Tibial artery (tissue), 4 donors: ENCODE data around the gene CREBRF.
"Not testable (repeated sequence)": the region's sequence is repeated elsewhere in the genome, so short reads cannot be mapped to it uniquely, and the experiment has no call there.

Experiments used
- DNase-seq, 2 donors: peaks; one replicate each; pipeline ENCODE4 v3.0.0-alpha.2; 2019
- H3K27ac ChIP-seq, 2 donors: fragments of 200-600 bp; sonication (generic) in 1 of 2; 1 replicate in 1 of 2; 2 replicates in 1 of 2; pipeline ENCODE4 v1.5.1; 2018 to 2019; ENCODE audit warnings: mild to moderate bottlenecking in 1 of 2
- H3K27me3 ChIP-seq, 2 donors: fragments of 200-600 bp; sonication (generic) in 1 of 2; one replicate each; pipeline versions ENCODE4 v1.5.1 to v1.6.0; 2016 to 2019
- H3K36me3 ChIP-seq, 3 donors: fragments of 200-600 bp; sonication (generic) in 2 of 3; one replicate each; pipeline ENCODE4 v1.5.1; 2016 to 2019; ENCODE audit warnings: mild to moderate bottlenecking in 2 of 3
- H3K4me1 ChIP-seq, 4 donors: fragments of 200-600 bp; sonication (generic) in 2 of 4; 1 replicate in 3 of 4; 2 replicates in 1 of 4; pipeline ENCODE4 v1.5.1; 2016 to 2019
- H3K4me3 ChIP-seq, 2 donors: fragments of 200-600 bp; sonication (generic) in 1 of 2; 1 replicate in 1 of 2; 2 replicates in 1 of 2; pipeline ENCODE4 v1.5.1; 2018 to 2019; ENCODE audit warnings: mild to moderate bottlenecking in 2 of 2
- H3K9me3 ChIP-seq, 3 donors: fragments of 200-600 bp; sonication (generic) in 1 of 3; one replicate each; pipeline ENCODE4 v1.5.1; 2016 to 2019
- CTCF ChIP-seq, 2 experiments: fragments of 200-600 bp in 1 of 2; fragments of 450-650 bp in 1 of 2; IDR thresholded peaks; one replicate each; pipeline ENCODE4 v1.5.1; 2017 to 2019; ENCODE audit warnings: antibody characterized with exemption in 2 of 2, mild to moderate bottlenecking in 1 of 2, moderate library complexity in 1 of 2
- intact Hi-C: fragments of 100-400 bp; cut with DNase I; formaldehyde crosslinking; loops from one replicate; pipeline ENCODE4 v1.15.0; 2023; ENCODE audit warnings: low total_unique reads

The CREBRF gene

DNA sequence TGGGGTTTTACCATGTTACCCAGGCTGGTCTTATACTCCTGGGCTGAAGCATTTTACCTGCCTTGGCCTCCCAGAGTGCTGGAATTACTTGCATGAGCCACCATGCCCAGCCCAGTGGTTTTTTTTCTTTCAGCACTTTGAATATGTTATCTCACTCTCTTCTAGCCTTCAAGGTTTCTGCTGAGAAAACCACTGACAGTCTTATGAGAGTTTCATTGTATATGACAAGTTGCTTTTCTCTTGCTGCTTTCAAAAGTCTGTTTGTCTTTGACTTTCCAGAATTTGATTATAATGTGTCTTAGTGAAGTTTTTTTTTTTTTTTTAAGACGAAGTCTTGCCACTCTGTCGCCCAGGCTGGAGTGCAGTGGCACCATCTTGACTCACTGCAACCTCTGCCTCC is 45.1 kb downstream of the CREBRF start:
- no peak for DNase-seq
- intact Hi-C loops: no loop called here
- Histone ChIP-seq H3K4me1 (peaks cover 0 to 37% (median 16%) of the 10 kb centered on the region in 4 donors), H3K9me3 (no peaks in the 10 kb centered on the region), H3K27me3 (no peaks in the 10 kb centered on the region), H3K36me3 (peaks cover 7 to 11% (median 8%) of the 10 kb centered on the region in 3 donors), H3K27ac (no peak overlapping the region), H3K4me3 (no peak overlapping the region)
- no peak for TF ChIP-seq CTCF (IDR thresholded peaks at IDR 0.05)

- H3K4me1 ChIP-seq: peaks cover 0 to 20% (median 10%) of the 10 kb centered on the region in 4 donors
- peaks cover 9 to 11% (median 9%) of the 10 kb centered on the region in 3 donors for H3K36me3 ChIP-seq
- H3K27ac ChIP-seq: no peak overlapping the region
- intact Hi-C loops: no loop called here
- no peaks in the 10 kb centered on the region for H3K27me3 ChIP-seq
- no peak overlapping the region for H3K4me3 ChIP-seq
- no peak for DNase-seq
- H3K9me3 ChIP-seq: no peaks in the 10 kb centered on the region
- no peak for TF ChIP-seq CTCF (IDR thresholded peaks at IDR 0.05)
These were observed 47.3 kb downstream of the CREBRF start for GRCh38 chr5:173103411-173103810.

GRCh38 chr5:173108914-173109313 is 52.8 kb downstream of the CREBRF start:
- DNase-seq: no peak
- Histone ChIP-seq H3K27ac (no peak overlapping the region), H3K27me3 (no peaks in the 10 kb centered on the region), H3K4me1 (peaks cover 0 to 3% (median 0%) of the 10 kb centered on the region in 4 donors), H3K36me3 (peaks cover 47 to 55% (median 52%) of the 10 kb centered on the region in 3 donors), H3K9me3 (no peaks in the 10 kb centered on the region), H3K4me3 (no peak overlapping the region)
- intact Hi-C loops: no loop called here
- TF ChIP-seq CTCF (IDR thresholded peaks at IDR 0.05): no peak

- H3K4me3 ChIP-seq: no peak overlapping the region
- no peak for TF ChIP-seq CTCF (IDR thresholded peaks at IDR 0.05)
- H3K9me3 ChIP-seq: peaks cover 0 to 2% (median 0%) of the 10 kb centered on the region in 3 donors
- H3K27me3 ChIP-seq: no peaks in the 10 kb centered on the region
- H3K36me3 ChIP-seq: peaks cover 67 to 73% (median 67%) of the 10 kb centered on the region in 3 donors
- no peaks in the 10 kb centered on the region for H3K4me1 ChIP-seq
- H3K27ac ChIP-seq: no peak overlapping the region
- intact Hi-C loops: no loop called here
- DNase-seq: no peak
These were observed 58.4 kb downstream of the CREBRF start for GRCh38 chr5:173114536-173114935.

- Histone ChIP-seq H3K4me3 (no peak overlapping the region), H3K9me3 (peaks cover 0 to 7% (median 0%) of the 10 kb centered on the region in 3 donors), H3K36me3 (peaks cover 53 to 65% (median 62%) of the 10 kb centered on the region in 3 donors), H3K27ac (no peak overlapping the region), H3K27me3 (no peaks in the 10 kb centered on the region), H3K4me1 (no peaks in the 10 kb centered on the region)
- DNase-seq: no peak
- TF ChIP-seq CTCF (IDR thresholded peaks at IDR 0.05): no peak
- intact Hi-C loops: no loop called here
These were observed 63.6 kb downstream of the CREBRF start for GRCh38 chr5:173119719-173120118.

DNA sequence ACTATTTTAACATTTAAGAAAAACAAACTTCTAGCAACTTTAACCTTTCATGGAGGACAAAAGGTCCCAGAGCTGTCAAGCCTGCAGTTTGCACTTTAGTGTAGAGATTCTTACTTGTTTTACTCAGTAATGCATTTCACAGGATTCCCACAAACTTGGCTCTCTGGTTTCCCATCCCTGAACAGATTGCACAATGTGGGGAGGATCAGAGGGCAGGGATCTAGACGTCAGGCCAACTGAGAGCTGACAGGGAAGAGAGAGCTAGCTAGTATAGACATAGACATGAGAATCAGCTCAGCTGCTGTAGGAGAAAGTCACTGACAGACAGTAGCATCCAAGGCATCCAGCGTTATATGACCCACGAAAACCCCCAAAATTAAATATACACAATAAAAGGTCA is 67.3 kb downstream of the CREBRF start:
- H3K4me3 ChIP-seq: no peak overlapping the region
- no peak for DNase-seq
- no peaks in the 10 kb centered on the region for H3K27me3 ChIP-seq
- peaks cover 0 to 7% (median 0%) of the 10 kb centered on the region in 3 donors for H3K9me3 ChIP-seq
- H3K4me1 ChIP-seq: no peaks in the 10 kb centered on the region
- intact Hi-C loops: no loop called here
- H3K27ac ChIP-seq: no peak overlapping the region
- H3K36me3 ChIP-seq: peaks cover 61 to 64% (median 62%) of the 10 kb centered on the region in 3 donors
- no peak for TF ChIP-seq CTCF (IDR thresholded peaks at IDR 0.05)

GRCh38 chr5:173132166-173132565 is 76.0 kb downstream of the CREBRF start:
- H3K4me1 ChIP-seq, H3K9me3 ChIP-seq, H3K4me3 ChIP-seq, intact Hi-C loops, H3K27ac ChIP-seq, H3K27me3 ChIP-seq, DNase-seq: not testable (repeated sequence)
- H3K36me3 ChIP-seq: peaks cover 30 to 53% (median 44%) of the 10 kb centered on the region in 3 donors
